Measurements from ENCODE around the gene BAX. TPM values are rescaled to one million over a fixed set of nuclear protein-coding genes. Genes with fewer than 3 reads are reported as not detected.

The BAX gene
- total and polyA plus RNA-seq, 2 of the 13 experiments (the other 11 are each of a cell fraction or from before 2014, with no cell fraction given), result 139 to 176 TPM

- TF ChIP-seq HNF1A (IDR thresholded peaks at IDR 0.05; ENCODE audit: low read depth) (no peak), HNF1A (CRISPR knock-in tag; IDR thresholded peaks at IDR 0.05; ENCODE audit: borderline replicate concordance) (no peak), NFRKB (IDR thresholded peaks at IDR 0.05) (no peak), BCL6 (CRISPR knock-in tag; IDR thresholded peaks at IDR 0.05) (no peak), ZNF670 (CRISPR knock-in tag; IDR thresholded peaks at IDR 0.05; ENCODE audit: borderline replicate concordance) (no peak), THAP9 (CRISPR knock-in tag; IDR thresholded peaks at IDR 0.05; ENCODE audit: borderline replicate concordance) (peak; percentile 31; the same call in 1 of the 2 replicates), MTF2 (CRISPR knock-in tag; IDR thresholded peaks at IDR 0.05; ENCODE audit: borderline replicate concordance) (no peak), ZNF850 (CRISPR knock-in tag; conservative IDR thresholded peaks at IDR 0.05) (no peak), NFAT5 (CRISPR knock-in tag; IDR thresholded peaks at IDR 0.05) (no peak)
- TF ChIP-seq, protein P1, sequence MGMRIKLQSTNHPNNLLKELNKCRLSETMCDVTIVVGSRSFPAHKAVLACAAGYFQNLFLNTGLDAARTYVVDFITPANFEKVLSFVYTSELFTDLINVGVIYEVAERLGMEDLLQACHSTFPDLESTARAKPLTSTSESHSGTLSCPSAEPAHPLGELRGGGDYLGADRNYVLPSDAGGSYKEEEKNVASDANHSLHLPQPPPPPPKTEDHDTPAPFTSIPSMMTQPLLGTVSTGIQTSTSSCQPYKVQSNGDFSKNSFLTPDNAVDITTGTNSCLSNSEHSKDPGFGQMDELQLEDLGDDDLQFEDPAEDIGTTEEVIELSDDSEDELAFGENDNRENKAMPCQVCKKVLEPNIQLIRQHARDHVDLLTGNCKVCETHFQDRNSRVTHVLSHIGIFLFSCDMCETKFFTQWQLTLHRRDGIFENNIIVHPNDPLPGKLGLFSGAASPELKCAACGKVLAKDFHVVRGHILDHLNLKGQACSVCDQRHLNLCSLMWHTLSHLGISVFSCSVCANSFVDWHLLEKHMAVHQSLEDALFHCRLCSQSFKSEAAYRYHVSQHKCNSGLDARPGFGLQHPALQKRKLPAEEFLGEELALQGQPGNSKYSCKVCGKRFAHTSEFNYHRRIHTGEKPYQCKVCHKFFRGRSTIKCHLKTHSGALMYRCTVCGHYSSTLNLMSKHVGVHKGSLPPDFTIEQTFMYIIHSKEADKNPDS (CRISPR knock-in tag; IDR thresholded peaks at IDR 0.05), result no peak
- TF ChIP-seq, protein P2, sequence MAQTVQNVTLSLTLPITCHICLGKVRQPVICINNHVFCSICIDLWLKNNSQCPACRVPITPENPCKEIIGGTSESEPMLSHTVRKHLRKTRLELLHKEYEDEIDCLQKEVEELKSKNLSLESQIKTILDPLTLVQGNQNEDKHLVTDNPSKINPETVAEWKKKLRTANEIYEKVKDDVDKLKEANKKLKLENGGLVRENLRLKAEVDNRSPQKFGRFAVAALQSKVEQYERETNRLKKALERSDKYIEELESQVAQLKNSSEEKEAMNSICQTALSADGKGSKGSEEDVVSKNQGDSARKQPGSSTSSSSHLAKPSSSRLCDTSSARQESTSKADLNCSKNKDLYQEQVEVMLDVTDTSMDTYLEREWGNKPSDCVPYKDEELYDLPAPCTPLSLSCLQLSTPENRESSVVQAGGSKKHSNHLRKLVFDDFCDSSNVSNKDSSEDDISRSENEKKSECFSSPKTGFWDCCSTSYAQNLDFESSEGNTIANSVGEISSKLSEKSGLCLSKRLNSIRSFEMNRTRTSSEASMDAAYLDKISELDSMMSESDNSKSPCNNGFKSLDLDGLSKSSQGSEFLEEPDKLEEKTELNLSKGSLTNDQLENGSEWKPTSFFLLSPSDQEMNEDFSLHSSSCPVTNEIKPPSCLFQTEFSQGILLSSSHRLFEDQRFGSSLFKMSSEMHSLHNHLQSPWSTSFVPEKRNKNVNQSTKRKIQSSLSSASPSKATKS (CRISPR knock-in tag; IDR thresholded peaks at IDR 0.05), result no peak
Measured at GRCh38 chr19:48946463-48947257, 8.0 kb upstream of the BAX start (continued).
